SK-N-SH treated with all-trans-retinoic acid at 6 μM for 48 hours (cell line): ENCODE measurements around the gene GGCX.

Experiments
- ARNTL ChIP-seq: fragments of 450-650 bp; formaldehyde crosslinking; IDR thresholded peaks from 2 replicates; pipeline ENCODE4 v1.5.0; 2020; ENCODE audit warnings: low read depth, mild to moderate bottlenecking, moderate library complexity, borderline replicate concordance
- BACH2 ChIP-seq: fragments of 250-450 bp; sonication (Bioruptor Pico); IDR thresholded peaks from 2 replicates; pipeline ENCODE4 v1.9.0; 2021; ENCODE audit warnings: mild to moderate bottlenecking, borderline replicate concordance
- CREB5 ChIP-seq: fragments of 250-450 bp; sonication (Bioruptor Pico); IDR thresholded peaks from 2 replicates; pipeline ENCODE4 v1.5.1; 2020; ENCODE audit warnings: low read depth, mild to moderate bottlenecking, moderate library complexity
- CSDC2 ChIP-seq: fragments of 250-450 bp; sonication (Bioruptor Pico); IDR thresholded peaks from 2 replicates; pipeline ENCODE4 v1.5.0; 2020; ENCODE audit warnings: mild to moderate bottlenecking, moderate library complexity
- ISL1 ChIP-seq: fragments of 250-450 bp; sonication (Bioruptor Pico); IDR thresholded peaks from 2 replicates; pipeline ENCODE4 v2.1.2; 2022; ENCODE audit warnings: mild to moderate bottlenecking, moderate library complexity
- PATZ1 ChIP-seq: fragments of 250-450 bp; sonication (Bioruptor Pico); IDR thresholded peaks from 2 replicates; pipeline ENCODE4 v1.8.0; 2020; ENCODE audit warnings: mild to moderate bottlenecking, moderate library complexity, borderline replicate concordance
- PPARA ChIP-seq: fragments of 250-450 bp; sonication (Bioruptor Pico); IDR thresholded peaks from 2 replicates; pipeline ENCODE4 v1.5.0; 2020; ENCODE audit warnings: mild to moderate bottlenecking, borderline replicate concordance
- RARB ChIP-seq: fragments of 250-450 bp; sonication (Bioruptor Pico); IDR thresholded peaks from 2 replicates; pipeline ENCODE4 v1.8.0; 2021; ENCODE audit warnings: mild to moderate bottlenecking, moderate library complexity
- SNAI2 ChIP-seq: fragments of 250-450 bp; sonication (Bioruptor Pico); IDR thresholded peaks from 2 replicates; pipeline ENCODE4 v1.5.0; 2020; ENCODE audit warnings: mild to moderate bottlenecking, moderate library complexity
- TCF4 ChIP-seq: fragments of 250-450 bp; sonication (Bioruptor Pico); IDR thresholded peaks from 2 replicates; pipeline ENCODE4 v1.8.0; 2021; ENCODE audit warnings: mild to moderate bottlenecking, moderate library complexity, borderline replicate concordance
- TSHZ2 ChIP-seq: fragments of 250-450 bp; sonication (Bioruptor Pico); IDR thresholded peaks from 2 replicates; pipeline ENCODE4 v1.5.0; 2020; ENCODE audit warnings: mild to moderate bottlenecking, moderate library complexity
- ZC3H10 ChIP-seq: fragments of 250-450 bp; sonication (Bioruptor Pico); IDR thresholded peaks from 2 replicates; pipeline ENCODE4 v1.5.1; 2021; ENCODE audit warnings: mild to moderate bottlenecking, moderate library complexity
- ZFP3 ChIP-seq: fragments of 250-450 bp; sonication (Bioruptor Pico); IDR thresholded peaks from 2 replicates; pipeline ENCODE4 v1.5.0; 2020; ENCODE audit warnings: mild to moderate bottlenecking, moderate library complexity
- ZNF565 ChIP-seq: fragments of 450-650 bp; formaldehyde crosslinking; conservative IDR thresholded peaks from 2 replicates; pipeline ENCODE4 v1.5.0; 2020; ENCODE audit warnings: low read depth, mild to moderate bottlenecking, moderate library complexity

GRCh38 chr2:85541262-85541661 is 20.0 kb downstream of the GGCX start:
- TF ChIP-seq PATZ1 (no peak), BACH2 (CRISPR knock-in tag) (no peak), ZFP3 (CRISPR knock-in tag) (no peak), TSHZ2 (CRISPR knock-in tag) (no peak), TCF4 (CRISPR knock-in tag) (no peak), ZC3H10 (CRISPR knock-in tag) (no peak), CREB5 (CRISPR knock-in tag) (no peak), SNAI2 (CRISPR knock-in tag) (no peak), ARNTL (CRISPR knock-in tag) (no peak), ISL1 (CRISPR knock-in tag) (no peak), ZNF565 (CRISPR knock-in tag) (no peak), PPARA (no peak), RARB (CRISPR knock-in tag) (no peak), CSDC2 (CRISPR knock-in tag) (no peak)
